Neural progenitor cell (in vitro differentiated cells): Measurements from ENCODE around the gene PMVK.

Experiments
- CTCF ChIP-seq: fragments of 200-600 bp; sonication (generic); IDR thresholded peaks from 2 replicates; pipeline ENCODE4 v1.5.1; 2017; ENCODE audit warnings: antibody characterized with exemption, mild to moderate bottlenecking
- EZH2 ChIP-seq: fragments of 200-600 bp; sonication (generic); IDR thresholded peaks from 2 replicates; pipeline ENCODE4 v1.6.1; 2017; ENCODE audit warnings: antibody characterized with exemption, mild to moderate bottlenecking, moderate library complexity
- EZH2phosphoT487 ChIP-seq: fragments of 200-600 bp; sonication (generic); IDR thresholded peaks from 2 replicates; pipeline ENCODE4 v1.6.1; 2017; ENCODE audit warnings: antibody characterized with exemption

GRCh38 chr1:154912755-154913154 is 23.8 kb downstream of the PMVK start:
- TF ChIP-seq CTCF (no peak), EZH2 (no peak), EZH2phosphoT487 (no peak)
